GM21737 (cell line): Measurements from ENCODE around the gene KRT81.
"Not testable (repeated sequence)": the region's sequence is repeated elsewhere in the genome, so short reads cannot be mapped to it uniquely, and the experiment has no call there.

Experiments
- ATAC-seq: cut with Tn5 transposase; IDR thresholded peaks from one replicate; pipeline ENCODE4 v1.9.1; 2021; ENCODE audit warnings: mild to moderate bottlenecking, moderate library complexity; ENCODE audit not compliant: unreplicated experiment

KRT81 gene

DNA sequence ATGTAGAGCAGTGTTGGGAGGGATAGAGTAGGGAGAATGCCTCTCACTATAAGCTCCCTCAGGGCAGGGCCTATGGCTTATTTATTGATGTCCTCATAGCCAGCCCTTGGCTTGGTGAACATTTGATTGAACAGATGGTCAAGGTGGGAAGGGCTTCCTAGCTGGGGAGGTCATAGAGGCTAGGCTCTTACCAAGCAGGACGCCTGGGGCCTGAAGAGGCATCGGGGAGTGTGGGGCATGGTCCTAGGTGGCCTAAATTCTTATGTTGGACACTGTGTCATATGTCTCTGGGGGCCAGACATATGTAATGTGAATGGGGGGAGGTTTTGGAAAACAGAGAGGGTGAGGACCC is 34.8 kb downstream of the KRT81 start:
- ATAC-seq, result no peak

DNA sequence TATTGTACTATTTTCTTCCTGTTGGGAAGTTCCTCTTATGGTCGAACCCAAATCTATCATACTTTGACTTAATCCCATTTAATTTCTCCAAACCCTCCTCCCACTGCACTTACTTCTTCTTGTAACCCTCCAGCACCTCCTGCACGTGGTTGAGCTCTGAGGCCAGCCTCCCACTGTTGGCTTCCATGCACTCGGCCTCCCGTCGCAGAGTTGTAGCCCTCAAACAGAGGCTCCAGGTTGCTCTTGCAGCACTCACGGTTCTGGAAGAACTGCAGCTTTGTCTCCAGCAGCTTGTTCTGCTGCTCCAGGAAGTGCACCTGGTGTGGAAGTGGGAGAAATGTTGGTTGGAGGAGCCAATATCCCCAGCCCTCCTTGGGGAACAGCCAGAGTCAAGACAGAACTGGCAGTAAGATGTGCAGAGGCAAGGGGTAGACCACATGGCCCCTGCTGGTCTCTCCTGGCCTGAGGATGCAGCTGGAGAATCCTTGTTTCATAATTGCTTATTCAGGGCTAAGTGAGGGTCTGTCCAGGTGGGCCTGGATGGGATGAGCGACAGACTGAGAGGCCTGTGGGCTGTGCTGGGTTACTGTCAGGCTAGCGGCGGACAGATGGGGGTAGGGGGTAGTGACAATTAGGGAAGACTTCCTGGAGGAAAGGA is 35.3 kb downstream of the KRT81 start:
- ATAC-seq, result no peak

DNA sequence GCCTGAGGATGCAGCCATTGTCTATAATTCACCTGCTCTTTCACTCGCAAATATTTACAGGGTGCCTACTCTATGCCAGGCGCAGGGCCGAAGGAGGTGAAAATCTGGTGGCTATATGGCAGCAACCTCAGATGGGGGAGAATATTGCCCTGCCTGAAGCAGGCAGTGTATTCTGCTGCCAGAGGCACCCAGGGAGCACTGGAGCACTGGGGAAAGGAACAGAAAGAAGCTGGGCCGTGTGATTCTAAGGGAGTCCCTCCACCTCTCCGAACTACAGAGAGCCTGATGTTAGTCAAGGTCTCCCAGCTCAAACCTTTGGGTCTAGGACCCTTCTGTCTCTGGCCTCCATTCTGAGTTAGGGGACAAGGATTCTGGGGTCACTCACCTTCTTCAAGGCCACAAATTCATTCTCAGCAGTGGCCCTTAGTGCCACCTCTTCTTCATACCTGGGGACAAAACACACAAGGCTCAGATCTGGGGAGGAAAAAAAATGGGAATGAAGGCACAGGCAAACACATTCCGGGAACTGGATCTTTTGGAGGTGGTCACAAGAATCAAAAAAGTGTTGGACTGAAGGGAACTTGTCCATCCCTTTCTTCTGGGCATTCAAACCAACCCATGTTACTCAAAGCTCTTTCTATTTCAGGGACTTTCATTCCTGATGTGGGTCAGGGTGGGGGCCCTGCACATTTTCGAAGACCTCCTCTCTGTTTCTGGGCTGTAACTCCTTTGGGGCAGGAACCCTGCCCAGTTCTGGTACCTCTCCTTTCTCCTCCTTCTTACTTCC is 36.2 kb downstream of the KRT81 start:
- ATAC-seq, result no peak

DNA sequence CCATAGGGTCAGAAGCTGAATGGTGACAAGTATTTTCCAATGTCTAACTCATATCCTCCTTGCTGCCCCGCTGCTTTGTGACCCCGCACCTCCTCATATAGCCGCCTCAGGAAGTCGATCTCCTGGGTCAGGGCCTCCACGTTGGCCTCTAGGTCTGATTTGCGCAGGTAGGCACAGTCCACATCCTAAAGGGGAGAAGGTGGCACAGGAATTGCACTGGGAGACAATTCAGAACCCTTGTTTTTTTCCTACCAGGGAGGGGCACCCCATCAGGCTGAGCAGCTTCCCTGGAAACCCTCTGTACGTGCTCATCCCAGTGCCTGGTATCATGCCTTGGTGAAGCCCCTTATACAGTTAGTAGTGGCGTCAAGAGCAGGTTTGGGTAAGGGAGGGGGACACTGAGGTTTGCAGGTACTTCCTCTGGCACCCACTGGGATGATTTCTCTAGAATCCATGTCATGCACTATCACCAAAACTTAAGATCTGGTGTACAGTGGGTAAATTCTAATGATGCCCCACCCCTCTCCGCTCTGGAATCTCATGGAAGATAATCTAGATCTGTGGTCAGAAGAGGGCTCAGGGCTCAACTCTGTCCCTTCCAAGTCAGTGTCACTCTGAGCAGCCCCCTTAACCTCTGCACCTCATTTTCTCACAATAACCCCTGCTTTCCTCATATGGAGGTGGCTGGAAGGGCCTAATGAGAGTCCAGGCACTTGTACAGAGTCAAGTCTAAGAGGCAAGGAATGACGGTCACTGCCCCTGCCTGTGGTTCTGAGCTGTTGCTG is 37.0 kb downstream of the KRT81 start:
- no peak for ATAC-seq

DNA sequence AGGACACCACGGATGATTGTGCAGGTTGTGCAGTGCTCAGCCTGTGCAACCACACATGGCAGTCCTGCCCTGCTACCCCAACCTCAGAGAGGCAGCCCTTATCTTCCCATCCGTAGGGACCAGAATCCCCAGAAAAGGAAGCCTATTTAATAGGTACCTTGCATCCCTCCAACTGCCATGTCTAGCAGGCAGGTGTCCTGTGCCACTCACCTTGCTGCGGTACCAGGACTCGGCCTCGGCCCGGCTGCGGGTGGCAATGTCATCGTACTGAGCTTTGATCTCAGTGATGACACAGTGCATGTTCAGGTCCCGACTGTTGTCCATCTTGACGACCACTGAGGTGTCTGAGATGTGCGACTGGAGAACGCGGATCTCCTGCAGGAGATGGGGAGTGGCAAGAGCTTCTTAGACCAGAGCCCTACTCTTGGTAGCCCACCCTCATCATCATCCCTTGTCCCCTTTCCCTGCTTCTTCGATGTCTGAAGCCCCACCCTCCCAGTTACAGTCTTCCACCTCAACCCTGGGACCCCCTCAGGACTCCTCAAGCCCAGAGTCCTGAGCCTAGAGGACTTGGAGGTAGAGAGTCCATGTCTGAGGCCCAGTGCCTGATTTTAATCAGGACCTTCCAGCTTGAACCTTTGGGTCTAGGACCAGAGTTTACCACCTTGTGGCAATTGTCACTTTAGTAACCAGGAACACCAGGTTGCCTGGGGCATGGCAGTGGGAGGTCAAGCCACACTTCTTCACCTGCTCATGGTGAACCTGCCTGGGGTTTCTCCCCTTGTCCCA is 37.7 kb downstream of the KRT81 start:
- no peak for ATAC-seq

DNA sequence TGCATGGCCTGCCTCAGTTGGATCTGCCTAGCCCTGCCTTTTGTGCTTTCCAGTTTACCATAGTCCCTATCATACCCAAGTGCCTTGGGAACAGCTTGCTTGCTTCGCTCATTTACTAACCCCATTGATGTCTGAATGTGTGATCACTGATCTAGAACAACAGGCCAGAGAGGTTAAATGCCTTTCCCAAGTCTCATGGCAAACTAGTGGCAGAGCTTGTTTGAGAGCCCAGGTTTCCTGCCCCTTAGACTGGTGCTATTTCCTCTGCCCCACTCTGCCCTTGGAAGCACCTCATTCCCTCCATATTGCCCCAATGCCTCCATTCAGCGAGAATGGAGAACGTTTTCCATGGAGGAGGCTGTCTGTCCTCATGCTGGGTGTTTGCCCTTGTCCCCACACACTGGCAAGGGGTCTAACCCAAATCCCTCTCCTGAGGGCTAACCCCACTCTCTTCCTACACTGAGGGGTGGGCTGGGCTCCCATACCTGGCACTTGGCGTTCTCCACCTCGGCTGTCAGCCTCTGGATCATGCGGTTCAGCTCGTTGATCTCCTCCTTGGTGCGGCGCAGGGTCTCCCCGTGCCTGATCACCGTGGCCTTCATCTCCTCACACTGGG is 38.5 kb downstream of the KRT81 start:
- ATAC-seq, result no peak

DNA sequence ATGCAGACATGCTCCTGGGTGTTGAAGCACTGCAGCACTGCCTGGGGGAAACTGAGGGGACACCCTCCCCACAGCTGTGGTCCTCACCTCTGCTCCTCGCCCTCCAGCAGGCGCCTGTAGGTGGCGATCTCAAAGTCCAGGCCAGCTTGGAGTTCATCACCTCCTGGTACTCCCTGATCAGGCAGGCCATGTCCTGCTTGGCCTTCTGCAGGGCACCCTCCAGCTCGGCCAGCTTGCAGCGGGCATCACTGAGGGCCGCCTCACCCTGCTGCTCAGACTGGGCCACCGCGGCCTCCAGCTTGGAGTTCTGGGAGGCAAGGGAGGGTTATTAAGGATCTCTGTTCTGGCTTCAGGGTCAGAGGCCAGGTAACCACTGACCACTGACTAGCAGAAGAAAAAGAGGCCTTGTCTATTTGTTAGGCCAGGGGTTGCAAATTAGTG is 39.1 kb downstream of the KRT81 start:
- ATAC-seq, result not testable (repeated sequence)

DNA sequence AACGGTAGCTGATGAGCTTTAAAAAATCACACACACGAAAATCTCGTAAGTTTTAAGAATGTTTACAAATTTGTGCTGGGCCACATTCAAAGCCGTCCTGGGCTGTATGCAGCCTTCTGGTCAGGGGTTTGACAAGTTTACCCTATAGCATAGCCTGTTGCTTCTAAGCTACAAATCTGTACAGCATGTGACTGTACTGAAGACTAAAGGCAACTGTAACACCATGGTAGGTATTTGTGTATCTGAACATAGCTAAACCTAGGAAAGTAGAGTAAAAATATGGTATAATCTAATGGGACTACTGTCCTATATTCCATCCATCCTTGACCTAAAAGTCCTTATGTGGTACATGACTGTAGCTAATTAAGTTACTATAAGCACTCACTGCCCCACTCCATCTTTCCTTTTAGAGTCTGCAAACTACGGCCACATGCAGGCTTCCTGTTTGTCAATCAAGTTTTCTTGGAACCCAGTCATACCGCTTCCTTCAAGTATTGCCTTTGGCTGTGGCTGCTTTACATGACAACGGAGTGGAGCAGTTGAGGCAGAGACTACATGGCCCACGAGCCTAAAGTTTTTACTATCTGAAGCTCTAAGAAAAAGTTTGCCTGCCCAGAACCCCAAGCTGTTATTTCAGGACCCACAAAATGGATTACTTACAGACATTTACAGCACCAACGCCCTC is 39.8 kb downstream of the KRT81 start:
- no peak for ATAC-seq

DNA sequence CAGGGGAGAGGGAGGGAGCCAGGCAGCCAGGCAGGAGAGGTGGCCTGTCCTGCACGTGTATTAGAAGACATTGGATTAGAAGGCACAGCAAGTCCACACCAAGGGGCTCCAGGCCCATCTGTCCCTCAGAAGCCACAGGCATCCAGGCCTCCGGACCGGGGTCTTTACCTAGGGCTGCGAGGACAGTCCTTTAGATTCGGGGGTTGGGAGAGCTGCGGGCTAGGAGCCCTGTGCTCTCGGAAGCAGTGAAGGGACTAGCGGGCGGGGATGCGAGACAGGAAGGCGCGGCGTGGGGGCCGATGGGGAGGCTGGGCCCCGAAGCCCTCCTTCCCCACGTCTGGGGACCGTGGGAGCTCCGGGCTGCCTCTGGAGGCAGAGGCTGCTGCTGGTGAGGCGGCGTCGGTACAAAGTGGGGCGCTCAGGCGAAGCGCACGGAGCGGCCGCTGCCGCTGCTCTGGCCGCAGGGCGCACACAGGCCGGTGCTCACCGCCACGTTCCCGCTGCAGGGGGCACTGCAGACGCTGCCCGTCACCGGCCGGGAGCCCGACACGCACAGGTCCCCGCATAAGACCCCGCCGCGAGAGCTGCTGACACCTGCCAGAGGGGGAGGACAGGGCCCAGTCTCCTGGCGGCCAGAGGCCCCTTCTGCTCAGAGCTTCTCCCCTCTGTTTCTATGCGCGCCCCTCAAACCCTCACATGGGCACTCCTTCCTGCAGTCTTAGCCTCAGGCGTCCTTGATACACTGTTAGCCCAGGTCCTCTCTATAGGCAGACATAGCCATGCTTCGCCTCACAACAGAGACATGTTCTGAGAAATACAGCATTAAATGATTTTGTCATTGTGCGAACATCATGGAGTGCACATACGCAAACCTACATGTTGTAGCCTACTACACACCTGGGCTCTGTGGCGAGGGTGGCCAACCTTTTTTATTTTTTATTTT is 41.0 kb downstream of the KRT81 start:
- ATAC-seq, result no peak

DNA sequence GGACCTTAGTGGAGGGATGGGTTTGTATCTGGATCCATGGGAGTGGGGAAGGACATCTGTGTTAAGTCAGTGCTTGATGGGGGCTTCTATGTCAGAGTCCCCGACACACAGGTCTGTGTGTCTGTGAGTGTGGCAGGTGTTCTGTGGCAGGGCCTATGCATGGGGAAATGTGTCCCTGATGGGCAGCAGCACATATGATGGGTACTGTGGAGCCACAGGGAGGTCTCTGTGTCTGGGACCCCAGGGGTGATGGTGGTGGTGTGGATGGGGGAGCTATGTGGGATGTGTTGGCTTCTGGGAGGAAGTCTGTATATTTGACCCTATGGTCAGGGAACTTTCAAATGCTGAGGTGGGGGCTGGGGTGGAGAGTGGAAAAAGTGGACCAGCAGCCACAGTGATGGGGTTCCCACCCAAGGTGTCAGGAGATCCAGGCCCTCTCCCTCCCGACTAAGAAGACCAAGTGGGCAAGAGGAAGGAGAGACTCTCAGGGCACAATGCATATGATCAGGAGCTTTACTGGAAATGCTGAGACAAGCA is 41.8 kb downstream of the KRT81 start:
- ATAC-seq, result no peak

DNA sequence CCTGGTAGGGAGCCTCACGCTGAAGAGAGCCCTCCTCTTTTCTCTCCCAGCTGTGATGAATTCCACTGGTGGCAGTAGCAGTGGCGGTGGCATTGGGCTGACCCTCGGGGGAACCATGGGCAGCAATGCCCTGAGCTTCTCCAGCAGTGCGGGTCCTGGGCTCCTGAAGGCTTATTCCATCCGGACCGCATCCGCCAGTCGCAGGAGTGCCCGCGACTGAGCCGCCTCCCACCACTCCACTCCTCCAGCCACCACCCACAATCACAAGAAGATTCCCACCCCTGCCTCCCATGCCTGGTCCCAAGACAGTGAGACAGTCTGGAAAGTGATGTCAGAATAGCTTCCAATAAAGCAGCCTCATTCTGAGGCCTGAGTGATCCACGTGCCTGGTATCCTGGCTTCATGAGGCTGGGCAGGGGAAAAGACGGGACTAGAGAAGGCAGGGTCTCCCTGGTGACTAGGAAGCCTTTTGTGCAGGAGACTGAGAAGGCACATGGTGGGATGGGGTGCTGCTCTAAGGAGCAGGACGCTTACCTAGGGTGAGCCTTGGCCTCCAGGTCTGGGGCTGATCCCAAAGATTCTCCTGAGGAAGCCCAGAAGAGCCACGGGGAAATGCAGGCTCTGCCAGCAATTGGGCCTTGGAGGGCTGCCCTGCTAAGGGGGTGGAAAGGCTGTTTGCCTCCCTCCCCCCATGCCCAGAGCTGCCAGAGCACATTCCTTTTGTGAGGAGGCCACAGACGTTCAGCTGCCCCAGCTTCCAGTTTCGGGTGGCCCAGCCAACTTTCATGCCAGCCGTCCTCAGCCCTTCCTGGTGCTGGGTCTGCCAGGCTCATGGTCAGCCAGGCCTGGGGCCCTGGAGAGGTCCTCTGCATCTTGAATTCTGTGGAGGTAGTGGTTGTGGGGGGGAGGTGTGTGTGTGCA is 42.5 kb downstream of the KRT81 start:
- ATAC-seq, result no peak

DNA sequence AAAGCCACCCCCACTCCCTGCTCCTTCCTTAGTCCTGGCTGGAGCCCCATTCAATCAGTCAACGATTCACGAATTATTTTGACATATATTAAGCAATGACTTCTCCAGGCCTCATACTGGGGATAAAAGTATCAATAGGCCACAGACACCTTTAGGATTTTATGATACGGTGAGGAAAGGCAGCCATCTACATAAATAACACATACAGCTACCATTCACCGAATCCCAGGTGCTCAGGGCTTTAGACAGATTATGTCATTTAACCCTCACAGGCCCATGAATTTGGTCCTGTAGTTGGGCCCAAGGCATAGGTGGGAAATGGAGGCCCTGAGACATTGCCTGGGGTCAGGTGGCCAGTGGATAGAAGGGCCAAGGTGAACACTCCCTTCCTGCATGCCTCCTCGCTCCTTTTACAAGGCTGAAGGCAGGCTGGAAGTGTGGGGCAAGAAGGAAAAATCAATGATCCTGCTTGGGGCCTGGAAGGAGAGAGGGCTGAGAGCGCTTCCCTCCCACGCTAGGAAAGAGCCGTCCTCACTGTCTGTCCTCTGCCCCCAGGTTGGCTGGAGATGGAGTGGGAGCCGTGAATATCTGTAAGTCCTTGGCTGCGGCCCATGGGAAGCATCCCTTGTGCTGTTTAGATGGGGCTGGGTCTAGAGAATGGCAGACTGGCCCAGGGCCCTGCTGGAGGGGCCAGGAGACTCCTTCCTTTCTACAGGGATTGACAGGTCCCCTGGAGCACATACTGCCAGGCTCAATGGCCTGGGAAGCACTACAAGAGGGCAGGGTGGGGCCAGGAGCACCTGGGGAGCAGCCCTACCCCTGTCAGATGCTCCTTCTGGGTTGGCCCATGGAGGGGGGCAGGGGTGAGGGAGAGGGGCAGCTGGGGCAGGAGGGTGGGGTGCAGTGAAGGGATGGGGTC is 43.5 kb downstream of the KRT81 start:
- no peak for ATAC-seq

DNA sequence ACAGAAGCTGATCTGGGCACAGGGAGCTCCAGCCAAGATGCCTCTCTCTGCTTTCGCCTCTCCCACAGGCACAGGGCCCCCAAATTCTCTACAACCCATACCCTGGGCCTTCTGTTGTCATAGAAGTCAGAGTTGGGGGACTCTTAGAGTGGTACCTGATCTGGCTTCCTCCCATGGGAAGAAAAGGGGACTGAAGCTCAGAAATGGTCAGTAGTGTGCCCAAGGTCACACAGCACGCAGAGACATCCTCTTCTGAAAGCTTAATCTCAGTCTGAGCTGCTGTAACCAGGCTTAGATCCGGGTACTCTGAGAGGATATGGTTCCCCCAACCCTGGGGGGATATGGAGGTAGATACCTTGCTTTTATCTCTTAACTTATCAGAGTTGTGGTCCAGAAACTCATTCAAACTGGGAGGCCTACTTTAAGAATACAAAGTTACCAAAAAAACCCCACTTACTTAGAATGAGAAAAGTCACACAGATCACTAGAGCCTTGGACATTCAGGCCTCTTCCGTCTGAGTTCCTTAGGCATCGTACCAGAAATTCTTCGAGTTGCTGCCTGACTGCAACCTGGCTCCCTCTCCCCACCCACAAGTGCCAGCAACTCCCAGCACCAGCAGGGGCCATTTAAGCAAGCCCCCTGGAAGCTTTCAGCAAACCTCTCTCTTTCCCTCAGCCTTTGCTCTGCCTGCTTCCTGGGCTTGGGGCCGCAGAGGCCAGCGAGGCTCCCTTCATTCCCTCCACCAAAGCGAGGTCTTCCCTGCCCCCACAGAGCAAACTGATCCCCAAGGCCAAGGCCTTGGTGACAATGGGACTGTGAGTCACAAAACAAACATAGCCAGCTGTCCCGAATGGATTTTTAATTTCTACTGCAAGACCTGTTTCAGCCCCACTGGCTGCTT is 44.4 kb downstream of the KRT81 start:
- no peak for ATAC-seq

DNA sequence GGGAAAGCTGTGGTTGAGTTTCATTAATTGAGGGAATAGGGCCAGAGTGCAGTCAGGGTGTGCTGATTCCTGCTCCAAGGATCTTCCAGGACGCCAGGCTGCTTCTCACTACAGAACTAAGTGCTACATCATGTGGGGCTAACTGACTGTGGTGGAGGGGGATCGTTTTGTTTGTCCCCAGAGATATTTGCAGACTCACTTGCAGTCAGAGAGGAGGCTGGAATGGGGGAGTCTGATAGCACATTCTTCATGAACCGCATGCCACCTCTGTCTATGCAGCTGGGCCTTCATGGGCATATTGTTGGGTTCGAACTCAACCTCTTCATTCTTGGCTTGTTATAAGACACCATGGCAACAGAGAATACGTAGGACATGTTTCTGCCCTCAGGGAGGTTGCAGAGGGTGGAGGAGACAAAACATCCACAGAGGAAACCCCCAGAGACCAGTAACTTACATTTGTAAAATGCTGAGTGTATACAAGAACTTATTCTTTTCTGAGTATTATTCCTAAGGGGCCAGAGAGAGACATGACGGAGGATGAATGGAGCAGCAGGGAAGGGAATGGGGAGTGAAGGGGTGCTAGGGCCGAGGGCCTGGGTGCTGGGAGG is 45.3 kb downstream of the KRT81 start:
- ATAC-seq, result no peak
